ENCODE results near the gene PPP3R1.

The PPP3R1 gene

GRCh38 chr2:68290901-68291300, 38.6 kb upstream of the PPP3R1 start:
- Histone ChIP-seq H3K4me3 (ENCODE audit: low read depth, low read length) (no peak overlapping the region), H3K9me3 (ENCODE audit: control insufficient read depth, insufficient read depth, low read depth, low read length) (no peaks in the 10 kb centered on the region), H3K36me3 (ENCODE audit: control insufficient read depth in 2 of 2, insufficient read depth in 1 of 2, low read length in 2 of 2) (no peaks in the 10 kb centered on the region), H3K27ac (ENCODE audit: extremely low read depth, low read depth, low read length) (no peak overlapping the region), H3K4me1 (ENCODE audit: control insufficient read depth, insufficient read depth, low read length) (no peaks in the 10 kb centered on the region)
- POLR2A ChIA-PET = no interaction called here
- TF ChIP-seq ZNF777 (tag by site-specific recombination; IDR thresholded peaks at IDR 0.05; ENCODE audit: borderline replicate concordance) = no peak
- TF ChIP-seq GLIS2 (tag by site-specific recombination; IDR thresholded peaks at IDR 0.05) = no peak
- no peak for TF ChIP-seq ZNF670 (tag by site-specific recombination; IDR thresholded peaks at IDR 0.05; ENCODE audit: low read depth)
- TF ChIP-seq, protein P1, sequence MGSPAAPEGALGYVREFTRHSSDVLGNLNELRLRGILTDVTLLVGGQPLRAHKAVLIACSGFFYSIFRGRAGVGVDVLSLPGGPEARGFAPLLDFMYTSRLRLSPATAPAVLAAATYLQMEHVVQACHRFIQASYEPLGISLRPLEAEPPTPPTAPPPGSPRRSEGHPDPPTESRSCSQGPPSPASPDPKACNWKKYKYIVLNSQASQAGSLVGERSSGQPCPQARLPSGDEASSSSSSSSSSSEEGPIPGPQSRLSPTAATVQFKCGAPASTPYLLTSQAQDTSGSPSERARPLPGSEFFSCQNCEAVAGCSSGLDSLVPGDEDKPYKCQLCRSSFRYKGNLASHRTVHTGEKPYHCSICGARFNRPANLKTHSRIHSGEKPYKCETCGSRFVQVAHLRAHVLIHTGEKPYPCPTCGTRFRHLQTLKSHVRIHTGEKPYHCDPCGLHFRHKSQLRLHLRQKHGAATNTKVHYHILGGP (tag by site-specific recombination; IDR thresholded peaks at IDR 0.05) = no peak
- TF ChIP-seq, protein P2, sequence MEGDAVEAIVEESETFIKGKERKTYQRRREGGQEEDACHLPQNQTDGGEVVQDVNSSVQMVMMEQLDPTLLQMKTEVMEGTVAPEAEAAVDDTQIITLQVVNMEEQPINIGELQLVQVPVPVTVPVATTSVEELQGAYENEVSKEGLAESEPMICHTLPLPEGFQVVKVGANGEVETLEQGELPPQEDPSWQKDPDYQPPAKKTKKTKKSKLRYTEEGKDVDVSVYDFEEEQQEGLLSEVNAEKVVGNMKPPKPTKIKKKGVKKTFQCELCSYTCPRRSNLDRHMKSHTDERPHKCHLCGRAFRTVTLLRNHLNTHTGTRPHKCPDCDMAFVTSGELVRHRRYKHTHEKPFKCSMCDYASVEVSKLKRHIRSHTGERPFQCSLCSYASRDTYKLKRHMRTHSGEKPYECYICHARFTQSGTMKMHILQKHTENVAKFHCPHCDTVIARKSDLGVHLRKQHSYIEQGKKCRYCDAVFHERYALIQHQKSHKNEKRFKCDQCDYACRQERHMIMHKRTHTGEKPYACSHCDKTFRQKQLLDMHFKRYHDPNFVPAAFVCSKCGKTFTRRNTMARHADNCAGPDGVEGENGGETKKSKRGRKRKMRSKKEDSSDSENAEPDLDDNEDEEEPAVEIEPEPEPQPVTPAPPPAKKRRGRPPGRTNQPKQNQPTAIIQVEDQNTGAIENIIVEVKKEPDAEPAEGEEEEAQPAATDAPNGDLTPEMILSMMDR (tag by site-specific recombination; IDR thresholded peaks at IDR 0.05) = no peak
- no peak for TF ChIP-seq ZNF184 (tag by site-specific recombination; IDR thresholded peaks at IDR 0.05)
- TF ChIP-seq ZNF223 (tag by site-specific recombination; IDR thresholded peaks at IDR 0.05) = no peak
- TF ChIP-seq ZNF629 (tag by site-specific recombination; IDR thresholded peaks at IDR 0.05) = no peak
- TF ChIP-seq OSR2 (tag by site-specific recombination; IDR thresholded peaks at IDR 0.05) = no peak
- TF ChIP-seq, protein P3, sequence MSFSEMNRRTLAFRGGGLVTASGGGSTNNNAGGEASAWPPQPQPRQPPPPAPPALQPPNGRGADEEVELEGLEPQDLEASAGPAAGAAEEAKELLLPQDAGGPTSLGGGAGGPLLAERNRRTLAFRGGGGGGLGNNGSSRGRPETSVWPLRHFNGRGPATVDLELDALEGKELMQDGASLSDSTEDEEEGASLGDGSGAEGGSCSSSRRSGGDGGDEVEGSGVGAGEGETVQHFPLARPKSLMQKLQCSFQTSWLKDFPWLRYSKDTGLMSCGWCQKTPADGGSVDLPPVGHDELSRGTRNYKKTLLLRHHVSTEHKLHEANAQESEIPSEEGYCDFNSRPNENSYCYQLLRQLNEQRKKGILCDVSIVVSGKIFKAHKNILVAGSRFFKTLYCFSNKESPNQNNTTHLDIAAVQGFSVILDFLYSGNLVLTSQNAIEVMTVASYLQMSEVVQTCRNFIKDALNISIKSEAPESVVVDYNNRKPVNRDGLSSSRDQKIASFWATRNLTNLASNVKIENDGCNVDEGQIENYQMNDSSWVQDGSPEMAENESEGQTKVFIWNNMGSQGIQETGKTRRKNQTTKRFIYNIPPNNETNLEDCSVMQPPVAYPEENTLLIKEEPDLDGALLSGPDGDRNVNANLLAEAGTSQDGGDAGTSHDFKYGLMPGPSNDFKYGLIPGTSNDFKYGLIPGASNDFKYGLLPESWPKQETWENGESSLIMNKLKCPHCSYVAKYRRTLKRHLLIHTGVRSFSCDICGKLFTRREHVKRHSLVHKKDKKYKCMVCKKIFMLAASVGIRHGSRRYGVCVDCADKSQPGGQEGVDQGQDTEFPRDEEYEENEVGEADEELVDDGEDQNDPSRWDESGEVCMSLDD (tag by site-specific recombination; IDR thresholded peaks at IDR 0.05) = no peak
- TF ChIP-seq ZNF792 (tag by site-specific recombination; IDR thresholded peaks at IDR 0.05) = no peak
- TF ChIP-seq ZNF558 (tag by site-specific recombination; IDR thresholded peaks at IDR 0.05) = no peak
- TF ChIP-seq PRDM2 (tag by site-specific recombination; IDR thresholded peaks at IDR 0.05; ENCODE audit: borderline replicate concordance) = no peak
- no peak for TF ChIP-seq ZNF76 (tag by site-specific recombination; IDR thresholded peaks at IDR 0.05; ENCODE audit: borderline replicate concordance, low read depth)
- CTCF ChIA-PET = interaction anchor here (1.0 to 4.2 kb wide), 11 partner anchors 8 to 168 kb away, joined by 3 to 30 read pairs (median 11); no protein-coding TSS in a partner anchor
